Measurements from ENCODE around the gene COL20A1. TPM values are rescaled to one million over a fixed set of nuclear protein-coding genes. Genes with fewer than 3 reads are reported as not detected.

The COL20A1 gene
- total RNA-seq, 3 donors from 2014 or later, result not detected

DNA sequence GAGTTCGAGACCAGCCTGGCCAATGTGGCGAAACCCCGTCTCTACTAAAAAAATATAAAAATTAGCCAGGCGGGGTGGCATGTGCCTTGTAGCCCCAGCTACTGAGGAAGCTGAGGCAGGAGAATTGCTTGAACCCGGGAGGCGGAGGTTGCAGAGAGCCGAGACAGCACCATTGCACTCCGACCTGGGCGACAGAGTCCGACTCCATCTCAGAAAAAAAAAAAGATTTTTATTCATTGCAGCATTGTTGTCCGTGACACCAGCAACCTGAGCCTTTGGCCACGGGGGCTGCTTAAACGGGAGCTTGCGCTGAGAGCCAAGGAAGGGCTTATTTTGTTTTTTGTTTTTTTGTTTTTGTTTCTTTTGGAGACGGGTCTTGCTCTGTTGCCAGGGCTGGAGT, 13.1 kb upstream of the COL20A1 start:
- DNase-seq (ENCODE audit: low spot score in 2 of 2), result no peak
- Histone ChIP-seq H3K4me1 (no peaks in the 10 kb centered on the region), H3K36me3 (no peaks in the 10 kb centered on the region), H3K27ac (no peak overlapping the region), H3K27me3 (no peaks in the 10 kb centered on the region), H3K4me3 (no peak overlapping the region), H3K9me3 (no peaks in the 10 kb centered on the region)
- intact Hi-C loops (cut with DNase I; ENCODE audit: low total_unique reads), result no loop called here
- TF ChIP-seq POLR2AphosphoS5 (IDR thresholded peaks at IDR 0.05), result no peak
- TF ChIP-seq POLR2A (IDR thresholded peaks at IDR 0.05), result no peak
- TF ChIP-seq, protein P1, sequence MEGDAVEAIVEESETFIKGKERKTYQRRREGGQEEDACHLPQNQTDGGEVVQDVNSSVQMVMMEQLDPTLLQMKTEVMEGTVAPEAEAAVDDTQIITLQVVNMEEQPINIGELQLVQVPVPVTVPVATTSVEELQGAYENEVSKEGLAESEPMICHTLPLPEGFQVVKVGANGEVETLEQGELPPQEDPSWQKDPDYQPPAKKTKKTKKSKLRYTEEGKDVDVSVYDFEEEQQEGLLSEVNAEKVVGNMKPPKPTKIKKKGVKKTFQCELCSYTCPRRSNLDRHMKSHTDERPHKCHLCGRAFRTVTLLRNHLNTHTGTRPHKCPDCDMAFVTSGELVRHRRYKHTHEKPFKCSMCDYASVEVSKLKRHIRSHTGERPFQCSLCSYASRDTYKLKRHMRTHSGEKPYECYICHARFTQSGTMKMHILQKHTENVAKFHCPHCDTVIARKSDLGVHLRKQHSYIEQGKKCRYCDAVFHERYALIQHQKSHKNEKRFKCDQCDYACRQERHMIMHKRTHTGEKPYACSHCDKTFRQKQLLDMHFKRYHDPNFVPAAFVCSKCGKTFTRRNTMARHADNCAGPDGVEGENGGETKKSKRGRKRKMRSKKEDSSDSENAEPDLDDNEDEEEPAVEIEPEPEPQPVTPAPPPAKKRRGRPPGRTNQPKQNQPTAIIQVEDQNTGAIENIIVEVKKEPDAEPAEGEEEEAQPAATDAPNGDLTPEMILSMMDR (IDR thresholded peaks at IDR 0.05), result no peak

DNA sequence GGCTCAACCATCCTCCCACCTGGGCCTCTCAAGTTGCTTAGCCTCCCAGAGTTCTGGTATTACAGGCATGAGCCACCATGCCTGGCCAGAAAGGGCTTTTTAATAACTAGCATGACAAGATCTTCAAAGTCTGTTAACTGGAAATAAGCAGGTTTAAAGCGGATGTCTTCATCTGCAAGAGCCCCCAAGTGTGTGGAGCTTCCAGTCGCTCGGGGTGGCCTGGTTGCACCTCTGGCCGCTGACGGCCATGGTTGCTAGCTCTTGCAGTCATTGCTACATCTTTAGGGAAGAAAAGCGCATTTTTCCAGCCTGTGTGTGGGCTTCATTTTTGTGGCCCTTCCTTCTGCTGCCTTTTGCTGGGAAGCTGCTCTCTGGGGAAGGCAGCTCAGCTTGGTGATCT, 12.6 kb upstream of the COL20A1 start:
- no peaks in the 10 kb centered on the region for H3K9me3 ChIP-seq
- H3K4me1 ChIP-seq, result no peaks in the 10 kb centered on the region
- H3K27me3 ChIP-seq, result no peaks in the 10 kb centered on the region
- TF ChIP-seq, protein P1 (IDR thresholded peaks at IDR 0.05), result no peak
- TF ChIP-seq POLR2AphosphoS5 (IDR thresholded peaks at IDR 0.05), result no peak
- no peak for DNase-seq (ENCODE audit: low spot score in 2 of 2)
- no peak overlapping the region for H3K27ac ChIP-seq
- H3K4me3 ChIP-seq, result no peak overlapping the region
- intact Hi-C loops (cut with DNase I; ENCODE audit: low total_unique reads), result no loop called here
- H3K36me3 ChIP-seq, result no peaks in the 10 kb centered on the region

DNA sequence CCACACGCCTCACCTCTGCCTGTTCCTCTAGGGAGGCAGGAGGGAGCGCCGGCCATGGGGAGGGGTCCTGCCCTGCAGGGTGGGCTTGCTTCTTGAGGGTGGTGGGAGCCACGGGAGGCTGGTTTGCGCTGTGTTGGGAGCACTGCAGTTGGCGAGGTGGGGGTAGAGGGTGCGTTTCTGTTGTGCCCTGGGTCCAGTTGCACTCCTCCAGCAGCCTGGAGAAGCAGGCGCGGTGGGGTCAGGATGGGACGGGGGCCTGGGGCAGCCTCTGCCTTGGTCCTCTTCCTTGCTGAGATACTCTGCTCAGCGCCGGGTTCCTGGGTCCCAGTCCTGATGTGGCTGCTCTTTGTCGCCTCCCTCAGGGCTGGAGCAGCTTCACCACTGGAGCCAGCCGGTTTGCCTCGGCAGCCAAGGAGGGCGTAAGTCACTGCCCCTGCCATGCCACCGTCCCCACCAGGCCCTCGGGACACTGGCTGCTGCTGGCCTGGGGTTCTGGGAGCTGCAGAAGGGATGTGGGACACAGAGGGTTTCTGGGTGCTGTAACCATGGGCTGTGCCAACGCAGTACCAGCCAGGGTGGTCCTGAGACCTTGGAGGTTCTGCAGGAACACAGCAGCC, 11.9 kb upstream of the COL20A1 start:
- no peak overlapping the region for H3K27ac ChIP-seq
- TF ChIP-seq POLR2AphosphoS5 (IDR thresholded peaks at IDR 0.05), result no peak
- TF ChIP-seq POLR2A (IDR thresholded peaks at IDR 0.05), result no peak
- TF ChIP-seq, protein P1 (IDR thresholded peaks at IDR 0.05), result no peak
- no peaks in the 10 kb centered on the region for H3K27me3 ChIP-seq
- DNase-seq (ENCODE audit: low spot score in 2 of 2), result no peak
- H3K4me1 ChIP-seq, result no peaks in the 10 kb centered on the region
- intact Hi-C loops (cut with DNase I; ENCODE audit: low total_unique reads), result no loop called here
- no peak overlapping the region for H3K4me3 ChIP-seq
- H3K9me3 ChIP-seq, result no peaks in the 10 kb centered on the region
- H3K36me3 ChIP-seq, result no peaks in the 10 kb centered on the region

DNA sequence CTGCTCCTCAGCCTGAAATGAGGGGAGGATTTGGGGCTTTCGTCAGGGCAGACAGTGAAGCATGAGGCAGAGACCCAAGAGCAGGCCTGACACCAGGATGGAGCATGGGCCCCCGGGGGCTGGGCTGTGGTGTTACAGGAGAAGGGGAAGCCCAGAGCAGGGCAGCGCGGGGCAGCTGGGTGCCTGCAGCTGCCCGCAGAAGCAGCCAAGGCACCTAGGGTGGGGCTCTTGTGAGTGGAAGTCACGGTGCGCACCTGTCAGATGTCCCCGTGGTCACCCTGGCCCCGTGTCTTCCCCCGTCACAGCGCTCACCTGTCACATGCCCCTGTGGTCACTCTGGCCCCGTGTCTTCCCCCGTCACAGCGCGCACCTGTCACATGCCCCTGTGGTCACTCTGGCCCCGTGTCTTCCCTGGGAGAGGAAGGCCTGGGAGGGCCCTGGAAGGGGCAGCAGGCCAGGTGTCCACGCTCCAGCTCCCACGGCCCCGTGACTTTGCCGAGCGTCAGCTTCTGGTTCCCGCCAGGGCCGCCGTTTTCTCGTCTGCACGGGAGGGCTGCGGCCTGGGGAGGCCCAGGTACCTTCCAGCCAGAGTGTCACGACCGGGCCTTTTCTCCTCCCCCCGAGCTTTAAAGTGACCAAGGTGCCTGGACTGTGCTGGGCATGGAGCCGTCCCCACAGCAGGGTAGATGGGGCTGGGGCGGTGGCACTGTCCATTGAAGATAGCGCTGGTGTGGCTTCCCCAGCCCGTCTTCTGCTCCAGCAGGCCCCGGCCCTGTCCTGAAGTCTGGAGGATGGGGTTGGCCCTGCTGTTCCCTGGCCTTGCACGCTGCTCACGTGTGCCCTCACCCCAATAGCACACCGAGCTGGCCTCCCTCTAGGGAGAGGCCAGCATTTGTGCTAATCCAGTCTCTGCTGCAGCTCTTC, 11.0 kb upstream of the COL20A1 start:
- Histone ChIP-seq H3K4me1 (no peaks in the 10 kb centered on the region), H3K27me3 (no peaks in the 10 kb centered on the region), H3K36me3 (no peaks in the 10 kb centered on the region), H3K9me3 (no peaks in the 10 kb centered on the region), H3K4me3 (no peak overlapping the region), H3K27ac (no peak overlapping the region)
- intact Hi-C loops (cut with DNase I; ENCODE audit: low total_unique reads), result no loop called here
- no peak for DNase-seq (ENCODE audit: low spot score in 2 of 2)
- TF ChIP-seq, protein P1 (IDR thresholded peaks at IDR 0.05), result no peak
- TF ChIP-seq POLR2A (IDR thresholded peaks at IDR 0.05), result no peak
- no peak for TF ChIP-seq POLR2AphosphoS5 (IDR thresholded peaks at IDR 0.05)

DNA sequence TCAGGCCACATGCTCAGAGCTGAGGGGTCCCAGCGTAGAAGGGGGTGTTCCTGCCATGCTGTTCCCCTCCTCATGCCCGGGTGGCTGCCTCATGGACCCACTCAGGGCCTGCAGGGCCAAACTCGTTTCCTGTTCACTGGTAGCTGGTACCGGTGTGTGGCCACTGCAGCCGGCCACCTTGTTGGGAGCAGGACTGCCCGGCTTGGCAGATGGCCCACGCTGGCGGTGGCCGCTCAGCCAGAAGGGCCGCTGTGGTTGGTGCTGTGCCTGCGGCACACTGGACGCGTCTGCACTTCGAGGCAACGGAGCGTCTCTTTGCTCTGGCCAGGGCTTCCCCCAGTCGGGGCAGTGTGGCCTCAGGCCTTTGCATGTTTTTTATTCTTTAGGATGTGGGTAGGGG, 10.0 kb upstream of the COL20A1 start:
- TF ChIP-seq POLR2AphosphoS5 (IDR thresholded peaks at IDR 0.05) (no peak), POLR2A (IDR thresholded peaks at IDR 0.05) (no peak)
- TF ChIP-seq, protein P1 (IDR thresholded peaks at IDR 0.05), result no peak
- intact Hi-C loops (cut with DNase I; ENCODE audit: low total_unique reads), result no loop called here
- Histone ChIP-seq H3K36me3 (no peaks in the 10 kb centered on the region), H3K4me3 (no peak overlapping the region), H3K4me1 (no peaks in the 10 kb centered on the region), H3K27me3 (no peaks in the 10 kb centered on the region), H3K27ac (no peak overlapping the region), H3K9me3 (no peaks in the 10 kb centered on the region)
- DNase-seq (ENCODE audit: low spot score in 2 of 2), result no peak
